IMR-90 (cell line): ENCODE measurements around the gene AOPEP. TPM values are rescaled to one million over a fixed set of nuclear protein-coding genes. Genes with fewer than 3 reads are reported as not detected.
"Not testable (repeated sequence)": the region's sequence is repeated elsewhere in the genome, so short reads cannot be mapped to it uniquely, and the experiment has no call there.

Source experiments
- ATAC-seq: fragments of 200-7000 bp; cut with Tn5 transposase; 2 replicates; pipeline ENCODE4 v1.9.1; 2020; ENCODE audit warnings: low read depth, mild to moderate bottlenecking, moderate library complexity
- BruUV-seq: library from RNA; stranded (reverse); fragments of 400-500 nt; replicated peaks from 2 replicates; lab custom pipeline; 2021; lab: Mats Ljungman, UMichigan
- CTCF ChIA-PET: fragments of 300-600 bp; formaldehyde crosslinking; extraction: SDS; loops from one replicate; lab custom pipeline; 2021; ENCODE audit warnings: antibody characterized with exemption; lab: Yijun Ruan, JAX
- POLR2A ChIA-PET: fragments of 300-600 bp; sonication (Branson Sonifier 250); formaldehyde crosslinking; loops from one replicate; lab custom pipeline; 2022; ENCODE audit warnings: antibody characterized with exemption; ENCODE audit not compliant: unreplicated experiment; lab: Charles Lee
- DNase-seq: peaks from one replicate; pipeline ENCODE4 v3.0.0; 2013
- H2AFZ ChIP-seq: replicated peaks from 2 replicates; pipeline ENCODE3; 2013; ENCODE audit warnings: low read length, mild to moderate bottlenecking; ENCODE audit not compliant: poor library complexity
- H2AK5ac ChIP-seq: 2 replicates; pipeline ENCODE4 v1.6.1; 2013; ENCODE audit warnings: low read depth, low read length, inconsistent platforms
- H2AK9ac ChIP-seq: replicated peaks from 2 replicates; pipeline ENCODE3; 2013; ENCODE audit warnings: mild to moderate bottlenecking, low read depth, low read length, moderate library complexity; ENCODE audit not compliant: poor library complexity
- H2BK120ac ChIP-seq: 2 replicates; pipeline ENCODE4 v1.6.1; 2013; ENCODE audit warnings: low read depth, low read length, inconsistent platforms
- H2BK15ac ChIP-seq: 3 replicates; pipeline ENCODE4 v1.6.1; 2013; ENCODE audit warnings: low read depth, low read length, inconsistent platforms
- H2BK20ac ChIP-seq: 2 replicates; pipeline ENCODE4 v1.6.1; 2013; ENCODE audit warnings: low read depth, mild to moderate bottlenecking, inconsistent platforms, low read length, moderate library complexity
- H2BK5ac ChIP-seq: 2 replicates; pipeline ENCODE4 v1.6.1; 2013; ENCODE audit warnings: mild to moderate bottlenecking, low read depth, low read length, inconsistent platforms; ENCODE audit not compliant: poor library complexity, severe bottlenecking
- H3K14ac ChIP-seq: replicated peaks from 2 replicates; pipeline ENCODE4 v1.6.1; 2013; ENCODE audit warnings: low read depth, low read length, inconsistent platforms
- H3K18ac ChIP-seq: 2 replicates; pipeline ENCODE4 v1.6.1; 2013; ENCODE audit warnings: low read depth, low read length, control low read depth
- H3K23ac ChIP-seq: 2 replicates; pipeline ENCODE4 v1.6.1; 2013; ENCODE audit warnings: low read depth, low read length, inconsistent platforms
- H3K27ac ChIP-seq: 2 replicates; pipeline ENCODE4 v1.5.1; 2013; ENCODE audit warnings: mild to moderate bottlenecking, control low read depth, low read length; ENCODE audit not compliant: insufficient read depth
- H3K27me3 ChIP-seq: 2 replicates; pipeline ENCODE4 v1.6.1; 2013; ENCODE audit warnings: low read length; ENCODE audit not compliant: control insufficient read depth, insufficient read depth
- H3K36me3 ChIP-seq: 2 replicates; pipeline ENCODE4 v1.6.1; 2013; ENCODE audit warnings: low read length, mixed read lengths; ENCODE audit not compliant: control insufficient read depth, insufficient read depth
- H3K4ac ChIP-seq: 2 replicates; pipeline ENCODE4 v1.6.1; 2013; ENCODE audit warnings: low read depth, low read length, inconsistent platforms
- H3K4me1 ChIP-seq: 2 replicates; pipeline ENCODE4 v1.6.1; 2013; ENCODE audit warnings: low read length, mixed read lengths; ENCODE audit not compliant: control insufficient read depth, insufficient read depth
- H3K4me2 ChIP-seq: 2 replicates; pipeline ENCODE4 v1.6.1; 2013; ENCODE audit warnings: low read depth, mild to moderate bottlenecking, control low read depth, low read length, moderate library complexity
- H3K4me3 ChIP-seq: 2 replicates; pipeline ENCODE4 v1.5.1; 2013; ENCODE audit warnings: low read depth, mild to moderate bottlenecking, control low read depth, low read length, moderate library complexity; ENCODE audit not compliant: insufficient read depth
- H3K56ac ChIP-seq: 2 replicates; pipeline ENCODE4 v1.6.1; 2013; ENCODE audit warnings: low read length, inconsistent platforms; ENCODE audit not compliant: insufficient read depth; ENCODE audit errors: extremely low read depth
- H3K79me1 ChIP-seq, 2 experiments: 2 replicates each; pipeline ENCODE4 v1.6.1; 2013; ENCODE audit warnings: low read length in 2 of 2, inconsistent platforms in 1 of 2, low read depth in 1 of 2
- H3K9ac ChIP-seq: 2 replicates; pipeline ENCODE4 v1.6.1; 2013; ENCODE audit warnings: low read depth, low read length, control low read depth
- H3K9me1 ChIP-seq: 2 replicates; pipeline ENCODE4 v1.6.1; 2013; ENCODE audit warnings: low read length, inconsistent platforms; ENCODE audit not compliant: insufficient read depth
- H3K9me3 ChIP-seq: 2 replicates; pipeline ENCODE4 v1.6.1; 2013; ENCODE audit warnings: low read length; ENCODE audit not compliant: control insufficient read depth, insufficient read depth
- H4K20me1 ChIP-seq: 2 replicates; pipeline ENCODE4 v1.6.1; 2013; ENCODE audit warnings: low read length, inconsistent platforms; ENCODE audit not compliant: insufficient read depth
- H4K5ac ChIP-seq: 2 replicates; pipeline ENCODE4 v1.6.1; 2013; ENCODE audit warnings: mild to moderate bottlenecking, low read depth, low read length, control low read depth
- H4K8ac ChIP-seq, 2 experiments: 2 replicates each; pipeline ENCODE4 v1.6.1; 2013; ENCODE audit warnings: low read depth in 2 of 2, low read length in 2 of 2, control low read depth in 1 of 2, inconsistent platforms in 1 of 2
- H4K91ac ChIP-seq: 2 replicates; pipeline ENCODE4 v1.6.1; 2013; ENCODE audit warnings: low read depth, low read length, inconsistent platforms; ENCODE audit not compliant: insufficient read depth
- BHLHE40 ChIP-seq: fragments of 150-350 bp; IDR thresholded peaks from 2 replicates; pipeline ENCODE4 v1.6.1; 2016; ENCODE audit warnings: mild to moderate bottlenecking, low read depth, low read length
- CEBPB ChIP-seq: IDR thresholded peaks from 2 replicates; pipeline ENCODE4 v1.6.1; 2012; ENCODE audit warnings: low read depth, low read length, improper control_type of control experiment
- ELK1 ChIP-seq: fragments of 150-350 bp; IDR thresholded peaks from 2 replicates; pipeline ENCODE4 v1.6.1; 2016; ENCODE audit warnings: low read depth, mild to moderate bottlenecking, low read length, moderate library complexity, borderline replicate concordance
- MXI1 ChIP-seq: IDR thresholded peaks from 2 replicates; pipeline ENCODE4 v1.6.1; 2012; ENCODE audit warnings: low read depth, mild to moderate bottlenecking, low read length, moderate library complexity, borderline replicate concordance
- RAD21 ChIP-seq: IDR thresholded peaks from 2 replicates; pipeline ENCODE4 v1.6.1; 2012; ENCODE audit warnings: low read length, improper control_type of control experiment
- WGBS, 2 experiments: methylation state at CpG; one replicate each; pipeline versions ENCODE4 v1.1.5 to v1.1.7; 2013; ENCODE audit warnings: missing lambda C conversion rate in 2 of 2; ENCODE audit not compliant: insufficient read length in 1 of 2; ENCODE audit errors: extremely low coverage in 2 of 2; 5-methylcytosine and 5-hydroxymethylcytosine counted together
- dilution Hi-C: fragments of 300-500 bp; cut with HindIII; formaldehyde crosslinking; loops from one replicate; pipeline ENCODE4 v1.14.3; 2018; ENCODE audit warnings: low sequenced_read_pairs; ENCODE audit not compliant: unreplicated experiment
- in situ Hi-C: fragments of 300-500 bp; cut with MboI; formaldehyde crosslinking; loops from 3 replicates; pipeline ENCODE4 v1.14.3; 2019; ENCODE audit warnings: low sequenced_read_pairs, inconsistent platforms, mixed read lengths
- intact Hi-C: fragments of 100-400 bp; cut with micrococcal nuclease; formaldehyde crosslinking; loops from 2 replicates; pipeline ENCODE4 v1.10.0; 2022
- polyA plus RNA-seq, 3 experiments: library from polyadenylated mRNA; depleted of rRNA; stranded (reverse); fragments of >200 nt; gene quantifications; 2 replicates each; pipeline ENCODE4 v1.2.3, GENCODE V29; 2012; ENCODE audit warnings: low replicate concordance in 1 of 3
- total RNA-seq: library from RNA; depleted of rRNA; stranded (reverse); fragments of >200 nt; gene quantifications from 2 replicates; pipeline ENCODE4 v1.2.3, GENCODE V29; 2012

AOPEP gene
- total and polyA plus RNA-seq, 2 of the 4 experiments (the other 2 are of a cell fraction): 34.9 to 38.7 TPM

GRCh38 chr9:94847486-94847885 is 121.0 kb downstream of the AOPEP start:
- ChIA-PET POLR2A (no interaction called here), CTCF (interaction anchor here (0.5 kb wide), 1 partner anchor 33 kb away, joined by 4 read pairs; no protein-coding TSS in a partner anchor)
- Histone ChIP-seq H3K4me3 (no peak overlapping the region), H3K4me1 (peaks cover 13% of the 10 kb centered on the region), H2BK20ac (peak overlapping the region; percentile 56; the same call in 1 of the 2 replicates), H3K36me3 (peaks cover 1% of the 10 kb centered on the region; the same call in 1 of the 2 replicates), H2AK5ac (peak overlapping the region; percentile 31; the same call in 1 of the 2 replicates), H2AK9ac (no peak overlapping the region), H2AFZ (no peak overlapping the region), H3K23ac (no peak overlapping the region), H4K20me1 (no peaks in the 10 kb centered on the region), H3K79me1 (0 out of 4 replicates have a peak, but pooled peaks cover 8 to 10% of the 10 kb centered on the region in 2 experiments), H3K9me1 (peaks cover 14% of the 10 kb centered on the region), H3K18ac (peak overlapping the region; percentile 85), H3K27me3 (no peaks in the 10 kb centered on the region), H3K9me3 (no peaks in the 10 kb centered on the region), H3K9ac (no peak overlapping the region), H4K5ac (peak overlapping the region; percentile 52), H3K56ac (no peak overlapping the region), H2BK15ac (peak overlapping the region; percentile 58; the same call in 2 of the 3 replicates), H3K27ac (peak overlapping the region; percentile 55; the same call in 1 of the 2 replicates), H3K14ac (no peak overlapping the region; the same call in 1 of the 2 replicates), H4K8ac (peak overlapping the region in 1 of 2 experiments; percentile 59; a peak in 2 of 4 replicates), H2BK120ac (peak overlapping the region; percentile 42; the same call in 1 of the 2 replicates), H3K4me2 (peak overlapping the region; percentile 27; the same call in 1 of the 2 replicates), H2BK5ac (peak overlapping the region; percentile 59), H3K4ac (peak overlapping the region; percentile 54), H4K91ac (0 out of 2 replicates have a peak overlapping the region, but pooled peaks have one; percentile 10)
- 100% methylated on average over 2 of the region's 3 CpGs; no CpG with 5 or more reads in 1 of the 2 experiments for WGBS, 2 experiments
- dilution Hi-C loops: no loop called here
- ATAC-seq (peak; percentile 93), DNase-seq (peak; percentile 86)
- TF ChIP-seq CEBPB: no peak
- no peak for TF ChIP-seq MXI1
- no peak; the same call in 1 of the 2 replicates for TF ChIP-seq BHLHE40
- 0 out of 2 replicates have a peak, but pooled peaks have one; percentile 5 for TF ChIP-seq RAD21
- TF ChIP-seq ELK1: no peak
- no TSS peak for BruUV-seq
- intact Hi-C loops: no loop called here
- in situ Hi-C loops: no loop called here

GRCh38 chr9:94848791-94849190 is 122.3 kb downstream of the AOPEP start:
- H3K27me3 ChIP-seq, H3K14ac ChIP-seq, H4K20me1 ChIP-seq, H3K4me3 ChIP-seq, H2BK15ac ChIP-seq, H2BK5ac ChIP-seq, H3K9me3 ChIP-seq, intact Hi-C loops, H3K4ac ChIP-seq, BruUV-seq, dilution Hi-C loops, H3K36me3 ChIP-seq, H2BK20ac ChIP-seq, H3K23ac ChIP-seq, H3K79me1 ChIP-seq, H2AK9ac ChIP-seq, H4K5ac ChIP-seq, H3K56ac ChIP-seq, in situ Hi-C loops, H3K4me2 ChIP-seq, ATAC-seq, H2AK5ac ChIP-seq, H3K9ac ChIP-seq, CTCF ChIA-PET, H2BK120ac ChIP-seq, H3K18ac ChIP-seq, H4K91ac ChIP-seq, H2AFZ ChIP-seq, H3K27ac ChIP-seq, DNase-seq, H4K8ac ChIP-seq: not testable (repeated sequence)
- H3K4me1 ChIP-seq: peaks cover 14% of the 10 kb centered on the region
- POLR2A ChIA-PET: interaction anchor here (0.6 kb wide), 1 partner anchor 55 kb away, joined by 6 read pairs; no protein-coding TSS in a partner anchor
- WGBS, 2 experiments: 100% methylated on average over 5 of the region's 10 CpGs; no CpG with 5 or more reads in 1 of the 2 experiments
- H3K9me1 ChIP-seq: peaks cover 11% of the 10 kb centered on the region
